Trophoblast cell (in vitro differentiated cells and primary cell): ENCODE measurements around the gene DOCK2.

ENCODE experiments used
- DNase-seq, 2 donors: peaks; one replicate each; pipeline ENCODE4 v3.0.0-alpha.2; 2016
- H2AFZ ChIP-seq: 2 replicates; pipeline ENCODE4 v1.6.1; 2013; ENCODE audit warnings: low read length, moderate library complexity, mild to moderate bottlenecking; ENCODE audit not compliant: insufficient read depth, poor library complexity
- H2AK5ac ChIP-seq: 2 replicates; pipeline ENCODE4 v1.6.1; 2013; ENCODE audit warnings: mild to moderate bottlenecking, low read length
- H2BK120ac ChIP-seq: 2 replicates; pipeline ENCODE4 v1.6.1; 2013; ENCODE audit warnings: low read length, mild to moderate bottlenecking, moderate library complexity; ENCODE audit not compliant: insufficient read depth, poor library complexity
- H2BK12ac ChIP-seq: 2 replicates; pipeline ENCODE4 v1.6.1; 2013; ENCODE audit warnings: mild to moderate bottlenecking, low read length, moderate library complexity
- H2BK5ac ChIP-seq: 2 replicates; pipeline ENCODE4 v1.6.1; 2013; ENCODE audit warnings: low read length, low read depth, moderate library complexity, mild to moderate bottlenecking; ENCODE audit not compliant: poor library complexity
- H3K14ac ChIP-seq: 2 replicates; pipeline ENCODE4 v1.6.1; 2013; ENCODE audit warnings: mild to moderate bottlenecking, low read length
- H3K18ac ChIP-seq: 2 replicates; pipeline ENCODE4 v1.6.1; 2013; ENCODE audit warnings: mild to moderate bottlenecking, low read length
- H3K23ac ChIP-seq: 2 replicates; pipeline ENCODE4 v1.6.1; 2013; ENCODE audit warnings: low read length
- H3K27ac ChIP-seq: 2 replicates; pipeline ENCODE4 v1.5.1; 2013; ENCODE audit warnings: low read depth, mild to moderate bottlenecking, inconsistent platforms, low read length, moderate library complexity
- H3K27me3 ChIP-seq: 2 replicates; pipeline ENCODE4 v1.6.1; 2013; ENCODE audit warnings: inconsistent platforms, mild to moderate bottlenecking, low read length, moderate library complexity; ENCODE audit not compliant: insufficient read depth
- H3K36me3 ChIP-seq, 2 experiments: 1 replicate in 1 of 2; 2 replicates in 1 of 2; pipeline ENCODE4 v1.6.1; 2013; ENCODE audit warnings: low read length in 2 of 2, mild to moderate bottlenecking in 2 of 2, moderate library complexity in 1 of 2; ENCODE audit not compliant: insufficient read depth in 2 of 2, control insufficient read depth in 1 of 2
- H3K4ac ChIP-seq: 2 replicates; pipeline ENCODE4 v1.6.1; 2013; ENCODE audit warnings: low read depth, mild to moderate bottlenecking, low read length, moderate library complexity
- H3K4me1 ChIP-seq, 2 experiments: 1 replicate in 1 of 2; 2 replicates in 1 of 2; pipeline ENCODE4 v1.6.1; 2013; ENCODE audit warnings: low read length in 2 of 2, mild to moderate bottlenecking in 2 of 2, moderate library complexity in 1 of 2; ENCODE audit not compliant: insufficient read depth in 2 of 2, control insufficient read depth in 1 of 2
- H3K4me2 ChIP-seq: 2 replicates; pipeline ENCODE4 v1.6.1; 2013; ENCODE audit warnings: inconsistent platforms, mild to moderate bottlenecking, low read length, moderate library complexity
- H3K4me3 ChIP-seq: 2 replicates; pipeline ENCODE4 v1.5.1; 2013; ENCODE audit warnings: mild to moderate bottlenecking, low read depth, low read length, inconsistent platforms
- H3K79me1 ChIP-seq: one replicate; pipeline ENCODE4 v1.6.1; 2013; ENCODE audit warnings: low read length
- H3K79me2 ChIP-seq: 2 replicates; pipeline ENCODE4 v1.6.1; 2013; ENCODE audit warnings: low read length, mild to moderate bottlenecking; ENCODE audit not compliant: control insufficient read depth, insufficient read depth, poor library complexity
- H3K9ac ChIP-seq: 2 replicates; pipeline ENCODE4 v1.6.1; 2013; ENCODE audit warnings: mild to moderate bottlenecking, low read length
- H3K9me3 ChIP-seq: 2 replicates; pipeline ENCODE4 v1.6.1; 2013; ENCODE audit warnings: low read depth, mild to moderate bottlenecking, control low read depth, inconsistent platforms, low read length; ENCODE audit not compliant: insufficient read depth
- H4K12ac ChIP-seq: 2 replicates; pipeline ENCODE4 v1.6.1; 2013; ENCODE audit warnings: low read depth, mild to moderate bottlenecking, low read length, moderate library complexity
- H4K8ac ChIP-seq: 2 replicates; pipeline ENCODE4 v1.6.1; 2013; ENCODE audit warnings: low read depth, mild to moderate bottlenecking, low read length, moderate library complexity
- H4K91ac ChIP-seq: one replicate; pipeline ENCODE4 v1.6.1; 2013; ENCODE audit warnings: low read depth, mild to moderate bottlenecking, low read length, moderate library complexity
- WGBS: extraction: QIAGEN DNeasy Blood & Tissue Kit; methylation state at CpG from one replicate; pipeline ENCODE4 v1.1.7; 2013; ENCODE audit warnings: missing lambda C conversion rate; ENCODE audit not compliant: insufficient read length, insufficient coverage; ENCODE audit errors: extremely low coverage; 5-methylcytosine and 5-hydroxymethylcytosine counted together

Gene DOCK2

GRCh38 chr5:169701910-169702451 is 64.9 kb downstream of the DOCK2 start:
- no peak overlapping the region for H3K18ac ChIP-seq
- no peak overlapping the region for H3K4ac ChIP-seq
- no peak overlapping the region for H3K4me2 ChIP-seq
- no peak overlapping the region for H4K91ac ChIP-seq
- no peak overlapping the region for H4K12ac ChIP-seq
- H3K4me3 ChIP-seq, result peak overlapping the region; percentile 39
- DNase-seq, result peak in 1 of 2 donors; percentile 55
- no peak overlapping the region for H3K9ac ChIP-seq
- H2BK12ac ChIP-seq, result no peak overlapping the region
- no peak overlapping the region for H3K27ac ChIP-seq
- no peak overlapping the region for H2AFZ ChIP-seq
- H3K23ac ChIP-seq, result no peak overlapping the region
- peaks cover 0 to 3% of the 10 kb centered on the region in 2 experiments for H3K4me1 ChIP-seq
- no peaks in the 10 kb centered on the region for H3K79me2 ChIP-seq
- no peak overlapping the region for H2BK5ac ChIP-seq
- no peaks in the 10 kb centered on the region for H3K9me3 ChIP-seq
- no peaks in the 10 kb centered on the region for H3K79me1 ChIP-seq
- H2BK120ac ChIP-seq, result no peak overlapping the region
- H3K36me3 ChIP-seq, result no peaks in the 10 kb centered on the region
- no peak overlapping the region for H2AK5ac ChIP-seq
- no CpG with 5 or more reads among the region's 8 CpGs for WGBS
- no peak overlapping the region for H4K8ac ChIP-seq
- no peak overlapping the region for H3K14ac ChIP-seq
- no peaks in the 10 kb centered on the region for H3K27me3 ChIP-seq

- H3K4me1 ChIP-seq, result peaks cover 0 to 3% of the 10 kb centered on the region in 2 experiments
- H3K9me3 ChIP-seq, result no peaks in the 10 kb centered on the region
- no peaks in the 10 kb centered on the region for H3K79me2 ChIP-seq
- H3K14ac ChIP-seq, result no peak overlapping the region
- H3K9ac ChIP-seq, result no peak overlapping the region
- no peak overlapping the region for H3K27ac ChIP-seq
- no peak overlapping the region for H3K23ac ChIP-seq
- H3K4me3 ChIP-seq, result no peak overlapping the region
- H3K27me3 ChIP-seq, result no peaks in the 10 kb centered on the region
- H4K91ac ChIP-seq, result no peak overlapping the region
- no peak overlapping the region for H2BK12ac ChIP-seq
- no peak overlapping the region for H3K18ac ChIP-seq
- H3K79me1 ChIP-seq, result no peaks in the 10 kb centered on the region
- H2BK120ac ChIP-seq, result no peak overlapping the region
- H3K36me3 ChIP-seq, result no peaks in the 10 kb centered on the region
- no peak overlapping the region for H2AK5ac ChIP-seq
- no peak for DNase-seq
- no peak overlapping the region for H3K4me2 ChIP-seq
- H4K8ac ChIP-seq, result no peak overlapping the region
- no CpG with 5 or more reads among the region's 7 CpGs for WGBS
- H4K12ac ChIP-seq, result no peak overlapping the region
- no peak overlapping the region for H2AFZ ChIP-seq
- H2BK5ac ChIP-seq, result no peak overlapping the region
- H3K4ac ChIP-seq, result no peak overlapping the region
These were observed 65.8 kb downstream of the DOCK2 start for GRCh38 chr5:169702693-169703481.

GRCh38 chr5:169703813-169704212 is 66.7 kb downstream of the DOCK2 start:
- no peak overlapping the region for H3K4ac ChIP-seq
- no peaks in the 10 kb centered on the region for H3K9me3 ChIP-seq
- H4K8ac ChIP-seq, result no peak overlapping the region
- H3K27me3 ChIP-seq, result no peaks in the 10 kb centered on the region
- H2BK120ac ChIP-seq, result no peak overlapping the region
- no peak overlapping the region for H3K23ac ChIP-seq
- no peaks in the 10 kb centered on the region for H3K4me1 ChIP-seq
- no peak overlapping the region for H2BK5ac ChIP-seq
- no CpG with 5 or more reads among the region's 2 CpGs for WGBS
- no peak overlapping the region for H3K9ac ChIP-seq
- no peak overlapping the region for H3K4me3 ChIP-seq
- no peak overlapping the region for H4K91ac ChIP-seq
- no peak overlapping the region for H2BK12ac ChIP-seq
- no peak overlapping the region for H2AFZ ChIP-seq
- no peaks in the 10 kb centered on the region for H3K79me1 ChIP-seq
- H2AK5ac ChIP-seq, result no peak overlapping the region
- H3K36me3 ChIP-seq, result no peaks in the 10 kb centered on the region
- DNase-seq, result no peak
- H4K12ac ChIP-seq, result no peak overlapping the region
- H3K27ac ChIP-seq, result no peak overlapping the region
- H3K4me2 ChIP-seq, result no peak overlapping the region
- H3K79me2 ChIP-seq, result no peaks in the 10 kb centered on the region
- no peak overlapping the region for H3K14ac ChIP-seq
- no peak overlapping the region for H3K18ac ChIP-seq

- Histone ChIP-seq H3K4me1 (no peaks in the 10 kb centered on the region), H3K27ac (no peak overlapping the region), H2BK120ac (no peak overlapping the region), H2BK12ac (no peak overlapping the region), H3K14ac (no peak overlapping the region), H4K8ac (no peak overlapping the region), H4K91ac (no peak overlapping the region), H3K9me3 (no peaks in the 10 kb centered on the region), H2AK5ac (no peak overlapping the region), H3K4me3 (no peak overlapping the region), H3K79me1 (no peaks in the 10 kb centered on the region), H2AFZ (no peak overlapping the region), H3K27me3 (no peaks in the 10 kb centered on the region), H3K4me2 (no peak overlapping the region), H3K36me3 (no peaks in the 10 kb centered on the region), H3K79me2 (no peaks in the 10 kb centered on the region), H4K12ac (no peak overlapping the region), H3K18ac (no peak overlapping the region), H3K23ac (no peak overlapping the region), H3K4ac (no peak overlapping the region), H2BK5ac (no peak overlapping the region), H3K9ac (no peak overlapping the region)
- no CpG with 5 or more reads among the region's 2 CpGs for WGBS
- DNase-seq, result no peak
These were observed 68.2 kb downstream of the DOCK2 start for GRCh38 chr5:169705322-169705721.
